NCI-H1930 (cell line): Measurements from ENCODE around the gene FUT3.

Source experiments
- DNase-seq, 2 experiments: peaks; one replicate each; lab custom pipeline; 2025; lab: John Stamatoyannopoulos, UW

FUT3 gene

GRCh38 chr19:5800361-5801270 lies 50.6 kb downstream of the FUT3 start:
- no peak for DNase-seq

GRCh38 chr19:5799247-5800241 lies 51.7 kb downstream of the FUT3 start:
- no peak for DNase-seq

- no peak for DNase-seq
Measured at GRCh38 chr19:5798244-5798643, 53.0 kb downstream of the FUT3 start.

GRCh38 chr19:5795382-5795919 lies 55.8 kb downstream of the FUT3 start:
- DNase-seq: no peak

GRCh38 chr19:5793188-5793587 lies 58.1 kb downstream of the FUT3 start:
- no peak for DNase-seq
